AG04449 (cell line): ENCODE measurements around the gene ENKD1.

Experiments used
- CTCF ChIA-PET: fragments of 350-600 bp; formaldehyde crosslinking; extraction: SDS; loops from one replicate; lab custom pipeline; 2021; ENCODE audit warnings: antibody characterized with exemption; lab: Yijun Ruan, JAX
- POLR2A ChIA-PET: fragments of 400-600, 350-600 bp; formaldehyde crosslinking; extraction: SDS; loops from one replicate; lab custom pipeline; 2020; ENCODE audit warnings: antibody characterized with exemption, inconsistent platforms; lab: Yijun Ruan, JAX
- DNase-seq: peaks from one replicate; pipeline ENCODE4 v3.0.0-alpha.2; 2010; ENCODE audit warnings: low read depth, low spot score
- H3K4me3 ChIP-seq: 2 replicates; pipeline ENCODE4 v1.5.1; 2011; ENCODE audit warnings: low read depth, mild to moderate bottlenecking, control low read depth, low read length
- TF ChIP-seq, protein P1 (sequence below): IDR thresholded peaks from one replicate; pipeline ENCODE4 v1.5.1; 2011; ENCODE audit warnings: mild to moderate bottlenecking, moderate library complexity, low read length, control low read depth, inconsistent platforms; ENCODE audit not compliant: insufficient read depth; ENCODE audit errors: missing control alignments

The ENKD1 gene

DNA sequence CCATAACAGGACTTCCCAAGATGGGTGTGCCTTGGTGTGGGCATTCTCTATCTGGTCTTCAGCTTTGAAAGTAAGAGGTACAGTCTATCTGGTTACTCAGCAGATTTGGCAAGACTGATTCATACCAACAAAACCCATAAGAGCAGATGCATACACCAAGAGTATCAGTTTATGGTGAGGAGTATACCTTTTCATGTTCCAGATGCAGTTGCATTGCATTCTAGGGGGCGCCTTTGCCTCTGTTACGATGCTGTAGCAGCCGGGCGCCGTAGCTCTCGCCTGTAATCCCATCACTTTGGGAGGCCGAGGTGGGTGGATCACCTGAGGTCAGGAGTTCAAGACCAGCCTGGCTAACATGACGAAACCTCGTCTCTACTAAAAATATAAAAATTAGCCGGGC is 52.7 kb downstream of the ENKD1 start:
- ChIA-PET CTCF (interaction anchor here (0.8 to 3.0 kb wide), 4 partner anchors 13 to 67 kb away, joined by 3 to 14 read pairs (median 4); partner anchors contain the start of gene CARMIL2), POLR2A (no interaction called here)
- TF ChIP-seq, protein P1, sequence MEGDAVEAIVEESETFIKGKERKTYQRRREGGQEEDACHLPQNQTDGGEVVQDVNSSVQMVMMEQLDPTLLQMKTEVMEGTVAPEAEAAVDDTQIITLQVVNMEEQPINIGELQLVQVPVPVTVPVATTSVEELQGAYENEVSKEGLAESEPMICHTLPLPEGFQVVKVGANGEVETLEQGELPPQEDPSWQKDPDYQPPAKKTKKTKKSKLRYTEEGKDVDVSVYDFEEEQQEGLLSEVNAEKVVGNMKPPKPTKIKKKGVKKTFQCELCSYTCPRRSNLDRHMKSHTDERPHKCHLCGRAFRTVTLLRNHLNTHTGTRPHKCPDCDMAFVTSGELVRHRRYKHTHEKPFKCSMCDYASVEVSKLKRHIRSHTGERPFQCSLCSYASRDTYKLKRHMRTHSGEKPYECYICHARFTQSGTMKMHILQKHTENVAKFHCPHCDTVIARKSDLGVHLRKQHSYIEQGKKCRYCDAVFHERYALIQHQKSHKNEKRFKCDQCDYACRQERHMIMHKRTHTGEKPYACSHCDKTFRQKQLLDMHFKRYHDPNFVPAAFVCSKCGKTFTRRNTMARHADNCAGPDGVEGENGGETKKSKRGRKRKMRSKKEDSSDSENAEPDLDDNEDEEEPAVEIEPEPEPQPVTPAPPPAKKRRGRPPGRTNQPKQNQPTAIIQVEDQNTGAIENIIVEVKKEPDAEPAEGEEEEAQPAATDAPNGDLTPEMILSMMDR, result no peak
- no peak overlapping the region for H3K4me3 ChIP-seq
- DNase-seq, result no peak
